Upper lobe of right lung (tissue), 1 donor: ENCODE data around the gene PANK1. TPM values are rescaled to one million over a fixed set of nuclear protein-coding genes. Genes with fewer than 3 reads are reported as not detected.

Experiments used
- ATAC-seq: fragments of 200-7000 bp; cut with Tn5 transposase; one replicate; pipeline ENCODE4 v1.9.1; 2020; ENCODE audit warnings: mild to moderate bottlenecking, moderate library complexity
- DNase-seq: peaks from one replicate; pipeline ENCODE4 v3.0.0-alpha.2; 2020
- H3K27ac ChIP-seq: fragments of 200-600 bp; one replicate; pipeline ENCODE4 v1.8.0; 2022
- H3K27me3 ChIP-seq: fragments of 200-600 bp; one replicate; pipeline ENCODE4 v1.8.0; 2022; ENCODE audit warnings: mild to moderate bottlenecking
- H3K36me3 ChIP-seq: fragments of 200-600 bp; one replicate; pipeline ENCODE4 v1.8.0; 2022
- H3K4me1 ChIP-seq: fragments of 200-600 bp; one replicate; pipeline ENCODE4 v1.8.0; 2022
- H3K4me3 ChIP-seq: fragments of 200-600 bp; one replicate; pipeline ENCODE4 v1.8.0; 2022; ENCODE audit warnings: mild to moderate bottlenecking
- H3K9me3 ChIP-seq: fragments of 200-600 bp; one replicate; pipeline ENCODE4 v1.8.0; 2022
- CTCF ChIP-seq: fragments of 200-600 bp; IDR thresholded peaks from one replicate; pipeline ENCODE4 v1.8.0; 2022; ENCODE audit warnings: antibody characterized with exemption
- intact Hi-C: fragments of 100-400 bp; cut with DNase I; formaldehyde crosslinking; loops from one replicate; pipeline ENCODE4 v1.11.0; 2022
- total RNA-seq: library from RNA; stranded (reverse); fragmentation: NEBNext Ultra II Directional; extraction: Animal tissue kit (Norgen Biotek cat#: 25700); gene quantifications from one replicate; pipeline ENCODE4 v1.2.1, GENCODE V29; 2021
- donor health status: DM: no; HTN: yes; CAD: no; lungs with severe emphysema.

The PANK1 gene
- total RNA-seq, 1 donor from 2014 or later, result 8.0 TPM

GRCh38 chr10:89668386-89669071 lies 23.5 kb upstream of the PANK1 start:
- Histone ChIP-seq H3K27ac (no peak overlapping the region), H3K9me3 (no peaks in the 10 kb centered on the region), H3K36me3 (no peaks in the 10 kb centered on the region), H3K4me3 (no peak overlapping the region), H3K4me1 (no peaks in the 10 kb centered on the region), H3K27me3 (no peaks in the 10 kb centered on the region)
- ATAC-seq (no peak), DNase-seq (no peak)
- TF ChIP-seq CTCF, result no peak
- intact Hi-C loops, result no loop called here

DNA sequence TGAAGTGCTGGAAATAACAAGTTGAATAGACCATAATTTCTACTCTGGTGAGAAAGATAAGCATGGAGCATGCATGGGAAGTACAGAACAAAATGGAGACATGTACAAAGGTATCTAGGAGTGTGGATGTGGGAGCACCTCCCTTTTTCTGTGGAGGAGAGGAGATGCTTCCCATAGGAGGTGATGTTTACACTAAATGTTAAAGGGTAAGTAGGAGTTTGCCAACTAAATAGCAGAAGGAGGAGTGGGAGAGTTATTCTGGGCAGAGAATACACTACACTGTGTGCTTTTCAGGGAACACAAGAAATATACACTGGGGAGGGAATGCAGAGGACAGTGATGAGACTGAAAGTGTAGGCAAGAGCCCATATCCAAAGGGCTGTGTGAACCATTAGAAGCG lies 21.1 kb upstream of the PANK1 start:
- intact Hi-C loops, result no loop called here
- Histone ChIP-seq H3K27ac (no peak overlapping the region), H3K4me3 (no peak overlapping the region), H3K27me3 (no peaks in the 10 kb centered on the region), H3K36me3 (no peaks in the 10 kb centered on the region), H3K4me1 (no peaks in the 10 kb centered on the region), H3K9me3 (no peaks in the 10 kb centered on the region)
- DNase-seq (no peak), ATAC-seq (no peak)
- TF ChIP-seq CTCF, result no peak

- no peaks in the 10 kb centered on the region for H3K36me3 ChIP-seq
- intact Hi-C loops, result no loop called here
- H3K27ac ChIP-seq, result no peak overlapping the region
- ATAC-seq, result no peak
- no peak for TF ChIP-seq CTCF
- H3K4me3 ChIP-seq, result no peak overlapping the region
- H3K9me3 ChIP-seq, result no peaks in the 10 kb centered on the region
- H3K27me3 ChIP-seq, result no peaks in the 10 kb centered on the region
- no peaks in the 10 kb centered on the region for H3K4me1 ChIP-seq
- no peak for DNase-seq
These were observed 20.3 kb upstream of the PANK1 start for GRCh38 chr10:89665302-89665701.

DNA sequence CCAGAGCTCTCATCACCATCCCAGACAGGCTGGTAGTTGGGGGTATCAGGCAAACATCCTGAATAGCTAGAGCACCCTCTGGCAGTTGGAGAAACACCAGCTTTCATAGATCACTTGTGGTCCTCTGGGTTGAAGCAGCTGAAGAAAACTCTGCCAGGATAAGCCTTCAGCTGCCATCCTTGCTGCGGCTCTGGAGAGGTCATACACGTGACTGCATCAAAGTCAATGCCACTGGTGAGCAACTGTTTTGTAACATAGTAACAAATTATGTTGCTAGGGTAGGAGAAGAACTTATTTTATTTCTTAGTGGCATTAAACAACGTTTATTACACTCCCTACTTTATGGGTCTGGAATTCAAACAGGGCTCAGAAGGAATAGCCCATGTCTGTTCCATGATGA lies 19.2 kb upstream of the PANK1 start:
- TF ChIP-seq CTCF, result no peak
- no peaks in the 10 kb centered on the region for H3K9me3 ChIP-seq
- ATAC-seq (no peak), DNase-seq (no peak)
- no peaks in the 10 kb centered on the region for H3K27me3 ChIP-seq
- no peaks in the 10 kb centered on the region for H3K4me1 ChIP-seq
- intact Hi-C loops, result no loop called here
- H3K4me3 ChIP-seq, result no peak overlapping the region
- H3K27ac ChIP-seq, result no peak overlapping the region
- no peaks in the 10 kb centered on the region for H3K36me3 ChIP-seq

- Histone ChIP-seq H3K27ac (no peak overlapping the region), H3K36me3 (no peaks in the 10 kb centered on the region), H3K9me3 (no peaks in the 10 kb centered on the region), H3K4me1 (no peaks in the 10 kb centered on the region), H3K27me3 (no peaks in the 10 kb centered on the region), H3K4me3 (no peak overlapping the region)
- DNase-seq (no peak), ATAC-seq (no peak)
- no peak for TF ChIP-seq CTCF
- intact Hi-C loops, result no loop called here
These were observed 18.1 kb upstream of the PANK1 start for GRCh38 chr10:89663144-89663543.

GRCh38 chr10:89662596-89662995 lies 17.6 kb upstream of the PANK1 start:
- Histone ChIP-seq H3K27me3 (no peaks in the 10 kb centered on the region), H3K36me3 (no peaks in the 10 kb centered on the region), H3K4me3 (no peak overlapping the region), H3K4me1 (no peaks in the 10 kb centered on the region), H3K27ac (no peak overlapping the region), H3K9me3 (no peaks in the 10 kb centered on the region)
- no peak for DNase-seq
- intact Hi-C loops, result no loop called here
- ATAC-seq, result no peak
- no peak for TF ChIP-seq CTCF
